IMR-90 (cell line): ENCODE results near the gene AMZ2. TPM values are rescaled to one million over a fixed set of nuclear protein-coding genes. Genes with fewer than 3 reads are reported as not detected.

Experiments
- ATAC-seq: fragments of 200-7000 bp; cut with Tn5 transposase; 2 replicates; pipeline ENCODE4 v1.9.1; 2020; ENCODE audit warnings: low read depth, mild to moderate bottlenecking, moderate library complexity
- BruUV-seq: library from RNA; stranded (reverse); fragments of 400-500 nt; replicated peaks from 2 replicates; lab custom pipeline; 2021; lab: Mats Ljungman, UMichigan
- CTCF ChIA-PET: fragments of 300-600 bp; formaldehyde crosslinking; extraction: SDS; loops from one replicate; lab custom pipeline; 2021; ENCODE audit warnings: antibody characterized with exemption; lab: Yijun Ruan, JAX
- POLR2A ChIA-PET: fragments of 300-600 bp; sonication (Branson Sonifier 250); formaldehyde crosslinking; loops from one replicate; lab custom pipeline; 2022; ENCODE audit warnings: antibody characterized with exemption; ENCODE audit not compliant: unreplicated experiment; lab: Charles Lee
- DNase-seq: peaks from one replicate; pipeline ENCODE4 v3.0.0; 2013
- H2AFZ ChIP-seq: replicated peaks from 2 replicates; pipeline ENCODE3; 2013; ENCODE audit warnings: low read length, mild to moderate bottlenecking; ENCODE audit not compliant: poor library complexity
- H2AK5ac ChIP-seq: 2 replicates; pipeline ENCODE4 v1.6.1; 2013; ENCODE audit warnings: low read depth, low read length, inconsistent platforms
- H2AK9ac ChIP-seq: replicated peaks from 2 replicates; pipeline ENCODE3; 2013; ENCODE audit warnings: mild to moderate bottlenecking, low read depth, low read length, moderate library complexity; ENCODE audit not compliant: poor library complexity
- H2BK120ac ChIP-seq: 2 replicates; pipeline ENCODE4 v1.6.1; 2013; ENCODE audit warnings: low read depth, low read length, inconsistent platforms
- H2BK15ac ChIP-seq: 3 replicates; pipeline ENCODE4 v1.6.1; 2013; ENCODE audit warnings: low read depth, low read length, inconsistent platforms
- H2BK20ac ChIP-seq: 2 replicates; pipeline ENCODE4 v1.6.1; 2013; ENCODE audit warnings: low read depth, mild to moderate bottlenecking, inconsistent platforms, low read length, moderate library complexity
- H2BK5ac ChIP-seq: 2 replicates; pipeline ENCODE4 v1.6.1; 2013; ENCODE audit warnings: mild to moderate bottlenecking, low read depth, low read length, inconsistent platforms; ENCODE audit not compliant: poor library complexity, severe bottlenecking
- H3K14ac ChIP-seq: replicated peaks from 2 replicates; pipeline ENCODE4 v1.6.1; 2013; ENCODE audit warnings: low read depth, low read length, inconsistent platforms
- H3K18ac ChIP-seq: 2 replicates; pipeline ENCODE4 v1.6.1; 2013; ENCODE audit warnings: low read depth, low read length, control low read depth
- H3K23ac ChIP-seq: 2 replicates; pipeline ENCODE4 v1.6.1; 2013; ENCODE audit warnings: low read depth, low read length, inconsistent platforms
- H3K27ac ChIP-seq: 2 replicates; pipeline ENCODE4 v1.5.1; 2013; ENCODE audit warnings: mild to moderate bottlenecking, control low read depth, low read length; ENCODE audit not compliant: insufficient read depth
- H3K27me3 ChIP-seq: 2 replicates; pipeline ENCODE4 v1.6.1; 2013; ENCODE audit warnings: low read length; ENCODE audit not compliant: control insufficient read depth, insufficient read depth
- H3K36me3 ChIP-seq: 2 replicates; pipeline ENCODE4 v1.6.1; 2013; ENCODE audit warnings: low read length, mixed read lengths; ENCODE audit not compliant: control insufficient read depth, insufficient read depth
- H3K4ac ChIP-seq: 2 replicates; pipeline ENCODE4 v1.6.1; 2013; ENCODE audit warnings: low read depth, low read length, inconsistent platforms
- H3K4me1 ChIP-seq: 2 replicates; pipeline ENCODE4 v1.6.1; 2013; ENCODE audit warnings: low read length, mixed read lengths; ENCODE audit not compliant: control insufficient read depth, insufficient read depth
- H3K4me2 ChIP-seq: 2 replicates; pipeline ENCODE4 v1.6.1; 2013; ENCODE audit warnings: low read depth, mild to moderate bottlenecking, control low read depth, low read length, moderate library complexity
- H3K4me3 ChIP-seq: 2 replicates; pipeline ENCODE4 v1.5.1; 2013; ENCODE audit warnings: low read depth, mild to moderate bottlenecking, control low read depth, low read length, moderate library complexity; ENCODE audit not compliant: insufficient read depth
- H3K56ac ChIP-seq: 2 replicates; pipeline ENCODE4 v1.6.1; 2013; ENCODE audit warnings: low read length, inconsistent platforms; ENCODE audit not compliant: insufficient read depth; ENCODE audit errors: extremely low read depth
- H3K79me1 ChIP-seq, 2 experiments: 2 replicates each; pipeline ENCODE4 v1.6.1; 2013; ENCODE audit warnings: low read length in 2 of 2, inconsistent platforms in 1 of 2, low read depth in 1 of 2
- H3K9ac ChIP-seq: 2 replicates; pipeline ENCODE4 v1.6.1; 2013; ENCODE audit warnings: low read depth, low read length, control low read depth
- H3K9me1 ChIP-seq: 2 replicates; pipeline ENCODE4 v1.6.1; 2013; ENCODE audit warnings: low read length, inconsistent platforms; ENCODE audit not compliant: insufficient read depth
- H3K9me3 ChIP-seq: 2 replicates; pipeline ENCODE4 v1.6.1; 2013; ENCODE audit warnings: low read length; ENCODE audit not compliant: control insufficient read depth, insufficient read depth
- H4K20me1 ChIP-seq: 2 replicates; pipeline ENCODE4 v1.6.1; 2013; ENCODE audit warnings: low read length, inconsistent platforms; ENCODE audit not compliant: insufficient read depth
- H4K5ac ChIP-seq: 2 replicates; pipeline ENCODE4 v1.6.1; 2013; ENCODE audit warnings: mild to moderate bottlenecking, low read depth, low read length, control low read depth
- H4K8ac ChIP-seq, 2 experiments: 2 replicates each; pipeline ENCODE4 v1.6.1; 2013; ENCODE audit warnings: low read depth in 2 of 2, low read length in 2 of 2, control low read depth in 1 of 2, inconsistent platforms in 1 of 2
- H4K91ac ChIP-seq: 2 replicates; pipeline ENCODE4 v1.6.1; 2013; ENCODE audit warnings: low read depth, low read length, inconsistent platforms; ENCODE audit not compliant: insufficient read depth
- BHLHE40 ChIP-seq: fragments of 150-350 bp; IDR thresholded peaks from 2 replicates; pipeline ENCODE4 v1.6.1; 2016; ENCODE audit warnings: mild to moderate bottlenecking, low read depth, low read length
- CEBPB ChIP-seq: IDR thresholded peaks from 2 replicates; pipeline ENCODE4 v1.6.1; 2012; ENCODE audit warnings: low read depth, low read length, improper control_type of control experiment
- CHD1 ChIP-seq: IDR thresholded peaks from 2 replicates; pipeline ENCODE4 v1.6.1; 2012; ENCODE audit warnings: low read depth, low read length, improper control_type of control experiment
- MAFK ChIP-seq: IDR thresholded peaks from 2 replicates; pipeline ENCODE4 v1.6.1; 2012; ENCODE audit warnings: low read depth, low read length, improper control_type of control experiment
- MAZ ChIP-seq: IDR thresholded peaks from 2 replicates; pipeline ENCODE4 v1.6.1; 2012; ENCODE audit warnings: low read depth, mild to moderate bottlenecking, low read length, improper control_type of control experiment, moderate library complexity, borderline replicate concordance
- MXI1 ChIP-seq: IDR thresholded peaks from 2 replicates; pipeline ENCODE4 v1.6.1; 2012; ENCODE audit warnings: low read depth, mild to moderate bottlenecking, low read length, moderate library complexity, borderline replicate concordance
- NFE2L2 ChIP-seq: fragments of 150-350 bp; IDR thresholded peaks from 2 replicates; pipeline ENCODE4 v1.6.1; 2016; ENCODE audit warnings: low read depth, mild to moderate bottlenecking, low read length
- POLR2A ChIP-seq: IDR thresholded peaks from 2 replicates; pipeline ENCODE4 v1.6.1; 2012; ENCODE audit warnings: mild to moderate bottlenecking, low read depth, low read length
- RAD21 ChIP-seq: IDR thresholded peaks from 2 replicates; pipeline ENCODE4 v1.6.1; 2012; ENCODE audit warnings: low read length, improper control_type of control experiment
- RFX5 ChIP-seq: IDR thresholded peaks from 2 replicates; pipeline ENCODE4 v1.8.0; 2012; ENCODE audit warnings: low read depth, mild to moderate bottlenecking, low read length, moderate library complexity
- SMC3 ChIP-seq: fragments of 150-350 bp; IDR thresholded peaks from 2 replicates; pipeline ENCODE4 v1.6.1; 2016; ENCODE audit warnings: low read depth, mild to moderate bottlenecking, antibody characterized with exemption, low read length, moderate library complexity
- WGBS, 2 experiments: methylation state at CpG; one replicate each; pipeline versions ENCODE4 v1.1.5 to v1.1.7; 2013; ENCODE audit warnings: missing lambda C conversion rate in 2 of 2; ENCODE audit not compliant: insufficient read length in 1 of 2; ENCODE audit errors: extremely low coverage in 2 of 2; 5-methylcytosine and 5-hydroxymethylcytosine counted together
- dilution Hi-C: fragments of 300-500 bp; cut with HindIII; formaldehyde crosslinking; loops from one replicate; pipeline ENCODE4 v1.14.3; 2018; ENCODE audit warnings: low sequenced_read_pairs; ENCODE audit not compliant: unreplicated experiment
- in situ Hi-C: fragments of 300-500 bp; cut with MboI; formaldehyde crosslinking; loops from 3 replicates; pipeline ENCODE4 v1.14.3; 2019; ENCODE audit warnings: low sequenced_read_pairs, inconsistent platforms, mixed read lengths
- intact Hi-C: fragments of 100-400 bp; cut with micrococcal nuclease; formaldehyde crosslinking; loops from 2 replicates; pipeline ENCODE4 v1.10.0; 2022
- polyA plus RNA-seq, 3 experiments: library from polyadenylated mRNA; depleted of rRNA; stranded (reverse); fragments of >200 nt; gene quantifications; 2 replicates each; pipeline ENCODE4 v1.2.3, GENCODE V29; 2012; ENCODE audit warnings: low replicate concordance in 1 of 3
- total RNA-seq: library from RNA; depleted of rRNA; stranded (reverse); fragments of >200 nt; gene quantifications from 2 replicates; pipeline ENCODE4 v1.2.3, GENCODE V29; 2012
- TF ChIP-seq, protein P1 (sequence below): conservative IDR thresholded peaks from 2 replicates; pipeline ENCODE4 v1.5.1; 2012; ENCODE audit warnings: mild to moderate bottlenecking, low read depth, low read length, improper control_type of control experiment
- TF ChIP-seq, protein P2 (sequence below): fragments of 150-350 bp; IDR thresholded peaks from 2 replicates; pipeline ENCODE4 v1.6.1; 2016; ENCODE audit warnings: low read depth, mild to moderate bottlenecking, low read length, moderate library complexity, borderline replicate concordance
- TF ChIP-seq, protein P3 (sequence below): fragments of 150-350 bp; IDR thresholded peaks from 2 replicates; pipeline ENCODE4 v1.6.1; 2017; ENCODE audit warnings: mild to moderate bottlenecking, antibody characterized with exemption, low read length, low read depth

Gene AMZ2
- total and polyA plus RNA-seq, 2 of the 4 experiments (the other 2 are of a cell fraction): 65.4 to 90.2 TPM

DNA sequence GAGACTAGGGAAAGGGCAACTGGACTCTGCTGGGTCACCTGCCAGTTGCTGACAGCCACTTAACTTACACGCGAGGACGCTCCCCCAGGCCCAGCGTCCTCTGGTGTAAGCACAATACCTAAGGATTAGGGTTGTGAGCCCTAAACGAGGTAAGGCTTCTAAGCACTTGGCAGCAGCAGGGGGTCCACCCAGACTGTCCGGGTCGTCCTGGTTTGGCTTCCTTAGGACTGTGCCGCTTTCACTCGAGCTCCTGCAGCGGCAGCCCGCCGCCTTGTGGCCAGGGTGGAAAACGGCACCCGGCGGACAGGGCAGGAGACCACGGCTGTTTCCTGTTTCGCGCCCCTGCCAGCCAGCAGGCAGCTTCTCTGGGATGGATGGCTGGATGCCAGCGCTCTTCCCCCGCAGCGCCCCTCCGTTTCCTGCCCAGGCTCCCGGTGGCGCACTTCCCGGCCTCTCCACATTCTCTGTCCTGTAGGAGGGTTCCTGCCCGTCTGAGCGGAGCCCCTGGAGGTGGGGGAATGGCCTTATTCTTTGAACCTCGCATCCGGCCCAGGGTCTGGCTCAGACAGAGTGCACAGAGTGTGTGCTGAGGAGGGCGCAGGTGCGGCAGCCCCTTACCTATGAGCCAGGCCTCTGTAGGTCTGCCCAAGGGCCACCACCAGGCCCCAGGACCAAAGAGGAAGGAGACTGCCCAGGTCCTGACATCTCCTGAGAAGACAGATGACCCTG, 47.0 kb upstream of the AMZ2 start:
- Histone ChIP-seq H2BK20ac (no peak overlapping the region), H3K79me1 (peaks cover 0 to 1% of the 10 kb centered on the region in 2 experiments; a peak in 1 of 4 replicates), H3K27me3 (peaks cover 51% of the 10 kb centered on the region), H2AK9ac (no peak overlapping the region), H2BK5ac (no peak overlapping the region), H3K9me1 (no peaks in the 10 kb centered on the region), H3K14ac (no peak overlapping the region), H2AK5ac (no peak overlapping the region), H3K4me1 (no peaks in the 10 kb centered on the region; the same call in 1 of the 2 replicates), H3K4me2 (peak overlapping the region; percentile 91), H3K9ac (no peak overlapping the region), H3K4me3 (peak overlapping the region; percentile 11; the same call in 1 of the 2 replicates), H2BK15ac (no peak overlapping the region), H3K23ac (no peak overlapping the region), H3K4ac (no peak overlapping the region), H3K27ac (no peak overlapping the region), H2BK120ac (no peak overlapping the region), H2AFZ (peak overlapping the region; percentile 80), H4K20me1 (no peaks in the 10 kb centered on the region), H3K36me3 (no peaks in the 10 kb centered on the region), H4K8ac (peak overlapping the region in 1 of 2 experiments; percentile 25; a peak in 1 of 4 replicates), H4K5ac (no peak overlapping the region), H4K91ac (no peak overlapping the region), H3K9me3 (no peaks in the 10 kb centered on the region; the same call in 1 of the 2 replicates), H3K56ac (no peak overlapping the region), H3K18ac (no peak overlapping the region)
- ChIA-PET POLR2A (no interaction called here), CTCF (interaction anchor here (0.6 to 1.5 kb wide), 5 partner anchors 15 to 144 kb away, joined by 3 to 7 read pairs (median 4); no protein-coding TSS in a partner anchor)
- dilution Hi-C loops (no loop called here), intact Hi-C loops (loop anchor here (1.0 to 10.0 kb wide), 6 partner anchors 29 to 261 kb away; partner anchors contain the start of gene C17orf58), in situ Hi-C loops (no loop called here)
- BruUV-seq: no TSS peak
- WGBS, 2 experiments: no CpG with 5 or more reads among the region's 31 CpGs
- peak; percentile 62 for DNase-seq
- peak; percentile 73 for ATAC-seq
- TF ChIP-seq RFX5 (no peak), CHD1 (no peak), RAD21 (peak; percentile 55), SMC3 (peak; percentile 70), POLR2A (no peak), CEBPB (no peak), MXI1 (no peak), MAFK (no peak), NFE2L2 (no peak), MAZ (no peak), BHLHE40 (no peak)
- TF ChIP-seq, protein P1, sequence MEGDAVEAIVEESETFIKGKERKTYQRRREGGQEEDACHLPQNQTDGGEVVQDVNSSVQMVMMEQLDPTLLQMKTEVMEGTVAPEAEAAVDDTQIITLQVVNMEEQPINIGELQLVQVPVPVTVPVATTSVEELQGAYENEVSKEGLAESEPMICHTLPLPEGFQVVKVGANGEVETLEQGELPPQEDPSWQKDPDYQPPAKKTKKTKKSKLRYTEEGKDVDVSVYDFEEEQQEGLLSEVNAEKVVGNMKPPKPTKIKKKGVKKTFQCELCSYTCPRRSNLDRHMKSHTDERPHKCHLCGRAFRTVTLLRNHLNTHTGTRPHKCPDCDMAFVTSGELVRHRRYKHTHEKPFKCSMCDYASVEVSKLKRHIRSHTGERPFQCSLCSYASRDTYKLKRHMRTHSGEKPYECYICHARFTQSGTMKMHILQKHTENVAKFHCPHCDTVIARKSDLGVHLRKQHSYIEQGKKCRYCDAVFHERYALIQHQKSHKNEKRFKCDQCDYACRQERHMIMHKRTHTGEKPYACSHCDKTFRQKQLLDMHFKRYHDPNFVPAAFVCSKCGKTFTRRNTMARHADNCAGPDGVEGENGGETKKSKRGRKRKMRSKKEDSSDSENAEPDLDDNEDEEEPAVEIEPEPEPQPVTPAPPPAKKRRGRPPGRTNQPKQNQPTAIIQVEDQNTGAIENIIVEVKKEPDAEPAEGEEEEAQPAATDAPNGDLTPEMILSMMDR: peak; percentile 72
- TF ChIP-seq, protein P2, sequence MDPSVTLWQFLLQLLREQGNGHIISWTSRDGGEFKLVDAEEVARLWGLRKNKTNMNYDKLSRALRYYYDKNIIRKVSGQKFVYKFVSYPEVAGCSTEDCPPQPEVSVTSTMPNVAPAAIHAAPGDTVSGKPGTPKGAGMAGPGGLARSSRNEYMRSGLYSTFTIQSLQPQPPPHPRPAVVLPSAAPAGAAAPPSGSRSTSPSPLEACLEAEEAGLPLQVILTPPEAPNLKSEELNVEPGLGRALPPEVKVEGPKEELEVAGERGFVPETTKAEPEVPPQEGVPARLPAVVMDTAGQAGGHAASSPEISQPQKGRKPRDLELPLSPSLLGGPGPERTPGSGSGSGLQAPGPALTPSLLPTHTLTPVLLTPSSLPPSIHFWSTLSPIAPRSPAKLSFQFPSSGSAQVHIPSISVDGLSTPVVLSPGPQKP: no peak
- TF ChIP-seq, protein P3, sequence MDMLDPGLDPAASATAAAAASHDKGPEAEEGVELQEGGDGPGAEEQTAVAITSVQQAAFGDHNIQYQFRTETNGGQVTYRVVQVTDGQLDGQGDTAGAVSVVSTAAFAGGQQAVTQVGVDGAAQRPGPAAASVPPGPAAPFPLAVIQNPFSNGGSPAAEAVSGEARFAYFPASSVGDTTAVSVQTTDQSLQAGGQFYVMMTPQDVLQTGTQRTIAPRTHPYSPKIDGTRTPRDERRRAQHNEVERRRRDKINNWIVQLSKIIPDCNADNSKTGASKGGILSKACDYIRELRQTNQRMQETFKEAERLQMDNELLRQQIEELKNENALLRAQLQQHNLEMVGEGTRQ: no peak
